HG03097 (cell line): ENCODE results near the gene CDC5L.
A peak's percentile ranks its signal among the peaks of the same experiment; 100 is the strongest.
"Not testable (repeated sequence)": the region's sequence is repeated elsewhere in the genome, so short reads cannot be mapped to it uniquely, and the experiment has no call there.

Source experiments
- ATAC-seq: cut with Tn5 transposase; IDR thresholded peaks from one replicate; pipeline ENCODE4 v1.9.1; 2021; ENCODE audit not compliant: unreplicated experiment, low FRiP score

The CDC5L gene

DNA sequence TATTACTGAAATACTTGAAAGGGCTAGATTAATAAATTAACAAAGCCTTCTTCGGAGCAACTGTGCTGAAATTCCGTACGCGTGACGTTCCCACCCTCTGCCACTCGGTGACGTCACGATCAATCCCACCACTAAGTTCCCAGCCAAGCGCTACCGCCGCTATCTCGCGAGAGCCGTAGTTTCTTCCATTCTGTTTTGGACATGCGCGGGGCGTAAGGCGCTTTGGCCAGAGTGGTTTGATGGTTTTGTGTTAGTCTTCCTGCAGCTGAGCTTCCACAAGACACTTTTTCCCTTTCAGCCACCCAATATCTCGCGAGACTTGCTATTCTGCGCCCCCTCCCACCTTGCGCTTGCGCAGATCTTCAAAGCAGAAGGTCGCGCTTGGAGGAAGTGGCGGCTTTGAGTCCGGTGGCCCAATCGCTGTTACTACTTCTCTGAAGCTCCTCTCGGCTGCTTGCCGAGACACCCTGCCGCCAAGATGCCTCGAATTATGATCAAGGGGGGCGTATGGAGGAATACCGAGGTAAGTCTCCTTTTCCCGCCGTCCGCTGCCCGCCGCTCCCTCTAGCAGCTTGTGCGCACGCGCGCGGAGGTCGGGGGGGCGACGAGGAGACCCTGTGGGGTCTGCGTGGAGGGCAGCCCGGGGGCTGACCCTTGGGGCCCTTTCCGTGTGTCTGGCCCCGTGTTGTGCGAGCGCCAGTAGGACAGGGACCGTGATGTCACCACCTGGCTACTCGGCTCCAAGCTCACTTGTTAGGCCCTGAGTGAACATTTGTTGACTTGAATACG lies at the start of gene CDC5L:
Gene CDC5L, plus strand, starts transcription at position 361 of the 789 bp plus-strand sequence. Its CDS starts 118 bp downstream, at position 479.
- peak; percentile 83 for ATAC-seq

GRCh38 chr6:44338228-44339122 lies 49.0 kb upstream of the CDC5L start:
- peak; percentile 56 for ATAC-seq

DNA sequence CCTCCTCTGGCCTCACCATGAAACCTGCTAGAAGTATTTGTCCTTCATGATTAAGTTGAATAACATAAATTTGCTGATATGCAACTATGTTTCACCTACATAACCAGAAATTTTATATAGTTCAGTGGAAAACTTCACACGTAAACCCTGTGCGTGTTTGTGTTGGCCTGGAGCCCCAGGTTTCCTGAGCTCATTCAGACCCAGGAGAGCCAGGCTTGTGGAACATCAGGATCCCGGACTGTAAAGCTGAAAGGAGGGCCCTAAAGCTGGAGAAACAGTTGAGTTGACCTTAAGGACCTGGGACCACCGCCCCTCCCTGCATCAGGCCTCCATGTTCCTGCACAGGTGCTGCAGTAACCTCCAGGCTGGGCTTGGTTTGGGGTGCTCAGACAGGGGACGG lies 48.2 kb upstream of the CDC5L start:
- ATAC-seq, result no peak

DNA sequence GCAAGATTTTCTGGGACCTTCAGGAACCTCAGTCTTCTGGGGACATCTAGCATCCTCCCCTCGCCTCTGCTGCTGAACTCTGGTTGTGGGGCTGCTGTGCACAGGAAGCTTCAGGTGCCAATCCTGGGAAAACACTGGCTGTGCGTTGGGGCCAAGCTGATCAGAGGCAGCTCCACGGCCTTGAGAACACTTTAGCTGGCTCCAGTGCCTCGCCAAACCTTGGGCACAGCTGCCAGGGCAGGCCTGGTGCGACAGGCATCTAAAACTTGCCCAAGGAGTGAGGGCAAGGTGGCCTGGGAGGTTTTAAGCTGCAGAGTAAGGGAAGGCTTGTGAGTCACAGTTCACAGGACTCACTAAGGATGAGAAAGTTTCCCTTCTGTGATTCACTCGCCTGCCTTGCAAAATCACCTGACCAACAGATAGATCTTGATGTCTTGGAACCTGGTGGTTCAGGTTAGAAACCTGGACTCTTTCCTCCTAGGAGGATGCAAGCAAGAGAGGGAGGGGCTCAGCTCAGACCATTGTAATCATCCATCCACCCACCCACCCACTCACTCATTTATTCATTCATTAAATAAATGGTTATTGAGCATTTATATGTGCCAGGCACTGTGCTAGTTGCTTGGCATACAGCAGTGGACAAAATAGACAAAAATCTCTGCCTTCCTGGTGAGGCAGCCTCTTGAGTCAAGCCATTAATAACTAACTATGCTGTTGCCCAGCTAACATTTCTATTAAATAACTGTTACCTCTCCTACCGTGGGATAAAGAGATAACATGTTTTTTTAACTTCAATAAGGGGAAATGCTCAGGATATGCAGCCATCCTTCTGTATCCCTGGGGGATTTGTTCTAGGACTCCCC lies 47.5 kb upstream of the CDC5L start:
- ATAC-seq, result no peak

- ATAC-seq, result no peak
These were observed 46.2 kb upstream of the CDC5L start for GRCh38 chr6:44341095-44341890.

DNA sequence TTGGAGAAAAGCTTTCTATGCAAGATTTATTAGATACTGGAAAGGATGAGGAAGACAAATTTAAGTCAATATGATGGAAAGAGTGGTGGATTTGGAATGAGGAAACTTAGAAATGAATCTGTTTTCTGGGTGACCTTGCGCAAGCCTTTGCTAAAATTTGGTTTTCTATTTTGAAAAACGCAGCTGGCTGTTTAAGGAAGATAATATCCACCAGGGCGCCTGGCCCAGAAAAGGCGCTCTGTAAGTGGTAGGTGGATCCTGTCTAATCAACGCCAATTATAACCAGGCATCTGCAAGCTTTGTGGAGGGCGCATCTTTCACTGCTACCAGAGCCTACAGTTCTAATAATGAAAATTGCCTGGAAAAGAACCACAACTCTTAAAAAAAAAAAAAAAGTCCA lies 45.5 kb upstream of the CDC5L start:
- ATAC-seq, result no peak

DNA sequence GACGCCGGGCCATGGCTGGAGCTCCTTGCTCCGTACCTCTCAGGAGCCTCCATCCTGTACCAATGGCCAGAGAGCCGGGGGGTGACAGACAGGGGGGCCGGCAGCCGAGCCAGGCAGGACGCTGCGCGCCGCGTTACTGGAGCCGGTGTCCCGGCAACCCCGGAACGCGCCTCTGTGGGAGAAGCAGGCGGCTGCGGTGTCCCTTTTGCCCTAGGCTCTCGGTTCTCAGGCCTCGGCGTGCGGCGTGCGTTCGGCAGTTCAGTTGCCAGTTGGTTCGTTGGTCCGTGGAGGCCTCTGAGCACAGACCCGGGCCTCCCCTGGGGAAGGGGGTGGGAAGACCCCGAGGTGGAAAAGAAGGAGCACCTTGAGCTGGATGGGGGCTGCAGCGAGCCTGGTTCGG lies 45.0 kb upstream of the CDC5L start, which contains the start of gene SPATS1:
Gene SPATS1, plus strand, starts transcription at position 162 of the 400 bp plus-strand sequence. CDS start 446 bp downstream, outside the sequence.
- ATAC-seq, result no peak

DNA sequence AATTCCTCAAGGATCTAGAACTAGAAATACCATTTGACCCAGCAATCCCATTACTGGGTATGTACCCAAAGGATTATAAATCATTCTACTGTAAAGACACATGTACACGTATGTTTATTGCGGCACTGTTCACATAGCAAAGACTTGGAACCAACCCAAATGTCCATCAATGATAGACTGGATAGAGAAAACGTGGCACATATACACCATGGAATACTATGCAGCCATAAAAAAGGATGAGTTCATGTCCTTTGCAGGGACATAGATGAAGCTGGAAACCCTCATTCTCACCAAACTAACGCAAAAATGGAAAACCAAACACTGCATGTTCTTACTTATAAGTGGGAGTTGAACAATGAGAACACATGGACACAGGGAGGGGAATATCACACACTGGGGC lies 40.7 kb upstream of the CDC5L start:
- ATAC-seq, result not testable (repeated sequence)

- no peak for ATAC-seq
These were observed 37.4 kb upstream of the CDC5L start for GRCh38 chr6:44349904-44350649.

- ATAC-seq, result not testable (repeated sequence)
These were observed 36.9 kb upstream of the CDC5L start for GRCh38 chr6:44350650-44350994.

- ATAC-seq, result no peak
These were observed 35.2 kb upstream of the CDC5L start for GRCh38 chr6:44352259-44352658.

DNA sequence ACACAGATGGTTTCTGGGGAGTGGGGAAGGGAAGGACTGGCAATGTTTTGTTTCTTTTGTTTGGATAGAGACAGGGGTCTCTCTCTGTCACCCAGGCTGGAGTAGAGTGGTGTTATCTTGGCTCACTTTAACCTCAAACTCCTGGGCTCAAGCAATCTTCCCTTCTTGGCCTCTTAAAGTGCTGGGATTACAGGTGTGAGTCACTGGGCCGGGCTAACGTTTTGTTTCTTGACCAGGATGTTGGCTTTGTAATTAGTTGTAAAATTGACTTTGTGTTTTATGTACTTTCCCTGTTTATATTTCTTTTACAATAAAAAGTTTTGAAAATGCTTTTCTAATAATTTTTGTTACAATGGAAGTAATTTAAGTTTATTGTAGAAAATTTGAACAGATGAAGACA lies 34.2 kb upstream of the CDC5L start:
- ATAC-seq, result no peak

DNA sequence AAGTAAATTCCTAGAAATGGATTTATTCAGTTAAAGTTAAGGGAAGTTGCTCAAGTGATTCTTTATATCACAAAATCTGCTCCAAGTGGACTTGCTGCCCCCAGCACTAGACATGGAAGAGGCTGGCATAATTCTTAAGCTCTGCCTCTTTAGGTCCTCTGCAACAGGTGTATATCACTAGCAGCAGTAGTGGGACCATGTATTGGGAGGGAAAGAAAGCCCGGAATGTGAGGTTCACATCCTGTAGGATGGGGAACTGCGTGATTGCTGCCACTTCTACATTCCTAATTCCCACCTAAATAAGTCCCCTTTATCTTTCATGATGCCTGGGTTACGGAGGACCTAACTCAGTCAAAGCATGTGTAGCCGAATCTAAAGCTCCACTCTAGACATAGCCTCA lies 31.9 kb upstream of the CDC5L start:
- no peak for ATAC-seq

- ATAC-seq, result no peak
These were observed 31.0 kb upstream of the CDC5L start for GRCh38 chr6:44356487-44356886.

GRCh38 chr6:44359973-44360372 lies 27.5 kb upstream of the CDC5L start:
- no peak for ATAC-seq

DNA sequence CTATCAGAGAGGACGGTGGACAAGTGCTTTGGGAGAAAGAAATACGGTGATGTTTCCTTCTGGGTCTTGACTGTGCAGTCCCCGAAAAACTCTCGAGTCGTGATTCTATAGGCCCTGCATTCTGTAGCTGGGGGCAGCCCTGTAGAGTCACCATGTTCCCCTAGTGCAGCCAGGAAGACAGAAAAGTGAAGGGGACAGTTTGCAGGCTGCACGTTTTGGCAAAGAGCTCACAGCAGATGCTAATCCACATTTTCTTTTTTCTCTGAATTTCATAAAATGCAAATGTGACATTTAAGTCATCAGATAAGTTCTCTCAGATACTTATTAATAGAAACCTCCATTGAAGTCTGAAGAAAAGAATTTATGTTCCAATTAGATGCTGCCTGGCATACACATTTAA lies 25.6 kb upstream of the CDC5L start:
- no peak for ATAC-seq

GRCh38 chr6:44363377-44363926 lies 24.1 kb upstream of the CDC5L start:
- no peak for ATAC-seq

- ATAC-seq, result no peak
These were observed 20.7 kb upstream of the CDC5L start for GRCh38 chr6:44366781-44367180.

- no peak for ATAC-seq
These were observed 19.8 kb upstream of the CDC5L start for GRCh38 chr6:44367681-44368080.
